VCaP (cell line): ENCODE results near the gene GALE.
A peak's percentile ranks its signal among the peaks of the same experiment; 100 is the strongest.
"Not testable (repeated sequence)": the region's sequence is repeated elsewhere in the genome, so short reads cannot be mapped to it uniquely, and the experiment has no call there.

Experiments used
- H3K27ac ChIP-seq: fragments of 450-650 bp; 2 replicates; pipeline ENCODE4 v1.5.1; 2017
- CTCF ChIP-seq: fragments of 450-650 bp; conservative IDR thresholded peaks from 2 replicates; pipeline ENCODE4 v1.5.1; 2017; ENCODE audit warnings: mild to moderate bottlenecking, moderate library complexity

Gene GALE

GRCh38 chr1:23799570-23800399, 769 bp downstream of the GALE start:
- H3K27ac ChIP-seq, result peak overlapping the region; percentile 82

GRCh38 chr1:23799255-23799569, 1.3 kb downstream of the GALE start:
- peak overlapping the region; percentile 82; the same call in 1 of the 2 replicates for H3K27ac ChIP-seq
- TF ChIP-seq CTCF, result no peak

More at GRCh38 chr1:23799570-23800399, 769 bp downstream of the GALE start:
- no peak for TF ChIP-seq CTCF

- no peak overlapping the region for H3K27ac ChIP-seq
- no peak for TF ChIP-seq CTCF
These were observed 1.9 kb downstream of the GALE start for GRCh38 chr1:23798662-23799142.

GRCh38 chr1:23797478-23798448, 2.8 kb downstream of the GALE start:
- no peak for TF ChIP-seq CTCF
- H3K27ac ChIP-seq, result no peak overlapping the region; the same call in 1 of the 2 replicates

- peak; percentile 48 for TF ChIP-seq CTCF
- no peak overlapping the region for H3K27ac ChIP-seq
These were observed 3.9 kb downstream of the GALE start for GRCh38 chr1:23796466-23797271.

GRCh38 chr1:23795676-23796465, 4.7 kb downstream of the GALE start:
- TF ChIP-seq CTCF, result no peak
- peak overlapping the region; percentile 23; the same call in 1 of the 2 replicates for H3K27ac ChIP-seq

- not testable (repeated sequence) for H3K27ac ChIP-seq
These were observed 5.8 kb downstream of the GALE start for GRCh38 chr1:23794732-23795182.
